Coronary artery (tissue), 2 donors: ENCODE results near the gene TMEM135.

Source experiments
- DNase-seq: peaks from one replicate; pipeline ENCODE4 v3.0.0-alpha.2; 2017; ENCODE audit warnings: low spot score
- H3K27ac ChIP-seq, 2 donors: fragments of 200-600 bp; sonication (generic); one replicate each; pipeline ENCODE4 v1.5.1; 2016 to 2019
- H3K4me3 ChIP-seq: fragments of 200-600 bp; sonication (generic); 2 replicates; pipeline ENCODE4 v1.5.1; 2016; ENCODE audit warnings: mild to moderate bottlenecking, moderate library complexity
- TF ChIP-seq, protein P1 (sequence below): fragments of 200-600 bp; sonication (generic); IDR thresholded peaks from one replicate; pipeline ENCODE4 v1.5.1; 2019; ENCODE audit warnings: antibody characterized with exemption

Gene TMEM135

GRCh38 chr11:87252869-87253268 lies 215.1 kb downstream of the TMEM135 start:
- Histone ChIP-seq H3K27ac (no peak overlapping the region), H3K4me3 (no peak overlapping the region)
- TF ChIP-seq, protein P1, sequence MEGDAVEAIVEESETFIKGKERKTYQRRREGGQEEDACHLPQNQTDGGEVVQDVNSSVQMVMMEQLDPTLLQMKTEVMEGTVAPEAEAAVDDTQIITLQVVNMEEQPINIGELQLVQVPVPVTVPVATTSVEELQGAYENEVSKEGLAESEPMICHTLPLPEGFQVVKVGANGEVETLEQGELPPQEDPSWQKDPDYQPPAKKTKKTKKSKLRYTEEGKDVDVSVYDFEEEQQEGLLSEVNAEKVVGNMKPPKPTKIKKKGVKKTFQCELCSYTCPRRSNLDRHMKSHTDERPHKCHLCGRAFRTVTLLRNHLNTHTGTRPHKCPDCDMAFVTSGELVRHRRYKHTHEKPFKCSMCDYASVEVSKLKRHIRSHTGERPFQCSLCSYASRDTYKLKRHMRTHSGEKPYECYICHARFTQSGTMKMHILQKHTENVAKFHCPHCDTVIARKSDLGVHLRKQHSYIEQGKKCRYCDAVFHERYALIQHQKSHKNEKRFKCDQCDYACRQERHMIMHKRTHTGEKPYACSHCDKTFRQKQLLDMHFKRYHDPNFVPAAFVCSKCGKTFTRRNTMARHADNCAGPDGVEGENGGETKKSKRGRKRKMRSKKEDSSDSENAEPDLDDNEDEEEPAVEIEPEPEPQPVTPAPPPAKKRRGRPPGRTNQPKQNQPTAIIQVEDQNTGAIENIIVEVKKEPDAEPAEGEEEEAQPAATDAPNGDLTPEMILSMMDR, result no peak
- DNase-seq, result no peak

GRCh38 chr11:87254562-87254961 lies 216.8 kb downstream of the TMEM135 start:
- DNase-seq, result no peak
- TF ChIP-seq, protein P1, result no peak
- no peak overlapping the region for H3K4me3 ChIP-seq
- H3K27ac ChIP-seq, result no peak overlapping the region

DNA sequence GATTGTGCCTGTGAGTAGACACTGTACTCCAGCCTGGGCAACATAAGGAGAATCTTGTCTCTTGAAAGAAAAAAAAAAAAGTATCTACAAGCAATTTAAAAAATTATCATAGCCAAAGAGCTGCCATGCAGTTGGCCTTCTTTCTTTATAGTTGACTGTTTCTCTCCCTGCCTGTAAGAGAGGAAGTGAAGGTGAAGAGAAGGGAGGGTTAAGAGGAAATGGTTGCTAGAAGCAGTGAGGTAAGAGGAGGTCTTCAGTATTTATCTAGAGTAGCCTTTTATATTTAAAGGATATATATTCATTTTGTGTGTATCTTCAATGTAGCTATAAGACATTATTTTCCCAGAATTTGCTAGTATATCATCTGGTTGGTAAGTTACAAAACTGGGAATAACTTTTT lies 217.9 kb downstream of the TMEM135 start:
- no peak for DNase-seq
- TF ChIP-seq, protein P1, result no peak
- no peak overlapping the region for H3K4me3 ChIP-seq
- no peak overlapping the region for H3K27ac ChIP-seq

GRCh38 chr11:87256694-87257340 lies 219.1 kb downstream of the TMEM135 start:
- H3K27ac ChIP-seq, result no peak overlapping the region
- no peak for DNase-seq
- TF ChIP-seq, protein P1, result no peak
- H3K4me3 ChIP-seq, result no peak overlapping the region

- DNase-seq, result no peak
- Histone ChIP-seq H3K4me3 (no peak overlapping the region), H3K27ac (no peak overlapping the region)
- TF ChIP-seq, protein P1, result no peak
Observed at GRCh38 chr11:87258171-87258833, 220.6 kb downstream of the TMEM135 start.

GRCh38 chr11:87259736-87260135 lies 222.0 kb downstream of the TMEM135 start:
- Histone ChIP-seq H3K4me3 (no peak overlapping the region), H3K27ac (no peak overlapping the region)
- TF ChIP-seq, protein P1, result no peak
- DNase-seq, result no peak

DNA sequence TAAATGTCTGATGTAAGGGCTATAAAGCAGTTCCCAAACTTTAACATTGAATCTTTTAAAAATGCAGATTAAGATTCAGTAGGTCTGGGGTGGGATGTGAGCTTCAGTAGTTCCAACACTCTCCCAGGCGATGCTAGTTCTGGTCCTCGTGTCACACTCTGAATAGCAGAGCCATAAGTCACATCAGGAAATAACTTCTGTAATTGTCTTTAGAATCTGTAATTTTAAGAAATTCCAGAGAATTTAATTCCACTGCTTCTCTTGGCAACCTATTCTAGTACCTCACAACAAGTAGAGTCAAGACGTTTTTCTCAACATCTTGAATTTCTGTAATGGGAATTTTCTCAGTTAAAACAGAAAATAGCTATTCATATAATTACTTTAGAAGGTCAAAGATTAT lies 223.1 kb downstream of the TMEM135 start:
- TF ChIP-seq, protein P1, result no peak
- Histone ChIP-seq H3K27ac (no peak overlapping the region), H3K4me3 (no peak overlapping the region)
- no peak for DNase-seq
